Measurements from ENCODE around the gene PAX7. TPM values are rescaled to one million over a fixed set of nuclear protein-coding genes. Genes with fewer than 3 reads are reported as not detected.

PAX7 gene
- polyA plus RNA-seq, 2 of the 4 experiments (the other 2 are of a cell fraction), result 0.23 to 0.48 TPM

GRCh38 chr1:18721041-18721440, 90.4 kb downstream of the PAX7 start:
- Histone ChIP-seq H3K27ac (0 out of 6 replicates have a peak overlapping the region, but pooled peaks of 1 of the 2 experiments have one; percentile 26), H3K4me1 (peaks cover 14% of the 10 kb centered on the region), H3K4me2 (no peak overlapping the region), H3K9me3 (no peaks in the 10 kb centered on the region), H3K4me3 (no peak overlapping the region)
- no peak for FAIRE-seq
- no peak for ATAC-seq
- no peak for DNase-seq (ENCODE audit: low read depth in 1 of 2, low spot score in 1 of 2)
- ChIA-PET POLR2A (no interaction called here), CTCF (interaction anchor here (0.6 kb wide), 1 partner anchor 234 kb away, joined by 5 read pairs; no protein-coding TSS in a partner anchor)
- no peak for TF ChIP-seq HEYL (CRISPR knock-in tag; IDR thresholded peaks at IDR 0.05)
- WGBS (ENCODE audit: missing lambda C conversion rate), result 85% methylated on average over 8 of the region's 8 CpGs

- Histone ChIP-seq H3K4me2 (no peak overlapping the region), H3K4me3 (no peak overlapping the region), H3K4me1 (peaks cover 14% of the 10 kb centered on the region), H3K27ac (no peak overlapping the region), H3K9me3 (no peaks in the 10 kb centered on the region)
- POLR2A ChIA-PET, result no interaction called here
- no peak for TF ChIP-seq HOXB5 (CRISPR knock-in tag; IDR thresholded peaks at IDR 0.05)
- TF ChIP-seq ZC3H11A (IDR thresholded peaks at IDR 0.05), result no peak
- no peak for TF ChIP-seq ATOH8 (CRISPR knock-in tag; IDR thresholded peaks at IDR 0.05; ENCODE audit: low read depth)
- TF ChIP-seq PHF8 (IDR thresholded peaks at IDR 0.05; ENCODE audit: borderline replicate concordance, low read depth), result no peak
- TF ChIP-seq MYC (IDR thresholded peaks at IDR 0.05; ENCODE audit: borderline replicate concordance, low read length), result no peak
- TF ChIP-seq EP300 (IDR thresholded peaks at IDR 0.05), result no peak
- TF ChIP-seq ELK1 (IDR thresholded peaks at IDR 0.05; ENCODE audit: low read depth, low read length), result no peak
- no peak for TF ChIP-seq TFCP2L1 (CRISPR knock-in tag; IDR thresholded peaks at IDR 0.05)
- no peak for TF ChIP-seq POLR2A (IDR thresholded peaks at IDR 0.05; ENCODE audit: low read length)
- no peak for TF ChIP-seq ZSCAN20 (CRISPR knock-in tag; IDR thresholded peaks at IDR 0.05)
- TF ChIP-seq FOSB (CRISPR knock-in tag; IDR thresholded peaks at IDR 0.05), result no peak
- TF ChIP-seq NFE2L2 (conservative IDR thresholded peaks at IDR 0.05; ENCODE audit: low read length), result no peak
- no peak for TF ChIP-seq BCL3 (IDR thresholded peaks at IDR 0.05)
- no peak for TF ChIP-seq HES2 (IDR thresholded peaks at IDR 0.05)
- no peak for TF ChIP-seq CHD4 (IDR thresholded peaks at IDR 0.05; ENCODE audit: borderline replicate concordance)
- TF ChIP-seq EHMT2 (IDR thresholded peaks at IDR 0.05; ENCODE audit: low read depth), result no peak
- no peak for TF ChIP-seq REST (IDR thresholded peaks at IDR 0.05)
- no peak for TF ChIP-seq POLR2AphosphoS2 (conservative IDR thresholded peaks at IDR 0.05; ENCODE audit: low read length)
- TF ChIP-seq SREBF2 (IDR thresholded peaks at IDR 0.05), result no peak
- no peak for TF ChIP-seq ESRRA (IDR thresholded peaks at IDR 0.05; ENCODE audit: borderline replicate concordance, low read length)
- no peak for DNase-seq (ENCODE audit: low read depth in 1 of 2, low spot score in 1 of 2)
- FAIRE-seq, result no peak
- ATAC-seq, result no peak
- CTCF ChIA-PET, result interaction anchor here (0.6 to 1.6 kb wide), 5 partner anchors 13 to 234 kb away, joined by 3 to 7 read pairs (median 5); no protein-coding TSS in a partner anchor
- WGBS (ENCODE audit: missing lambda C conversion rate), result 29% methylated on average over 1 of the region's 1 CpG
These were observed 91.1 kb downstream of the PAX7 start for GRCh38 chr1:18721776-18722175.
